Activated CD8-positive, alpha-beta T cell treated with anti-CD3 and anti-CD28 coated beads for 36 hours (primary cell): ENCODE results near the gene FCHSD2. TPM values are rescaled to one million over a fixed set of nuclear protein-coding genes. Genes with fewer than 3 reads are reported as not detected.

ENCODE experiments used
- ATAC-seq: fragments of 200-7000 bp; cut with Tn5 transposase; one replicate; pipeline ENCODE4 v1.10.0; 2021; ENCODE audit warnings: mild to moderate bottlenecking, moderate library complexity
- CTCF ChIA-PET: fragments of 350-600 bp; sonication (Branson Sonifier 250); formaldehyde crosslinking; loops from one replicate; lab custom pipeline; 2021; ENCODE audit warnings: antibody characterized with exemption; lab: Charles Lee
- POLR2A ChIA-PET: fragments of 350-600 bp; sonication (Branson Sonifier 250); formaldehyde crosslinking; loops from one replicate; lab custom pipeline; 2021; ENCODE audit warnings: antibody characterized with exemption; lab: Charles Lee
- DNase-seq: peaks from one replicate; pipeline ENCODE4 v3.0.0-alpha.2; 2020
- H3K27ac Mint-ChIP-seq: one replicate; pipeline ENCODE4 v1.8.0; 2021; ENCODE audit warnings: mild to moderate bottlenecking, mixed read lengths
- H3K27me3 Mint-ChIP-seq: one replicate; pipeline ENCODE4 v1.8.0; 2021; ENCODE audit warnings: mixed read lengths
- H3K36me3 Mint-ChIP-seq: one replicate; pipeline ENCODE4 v1.8.0; 2021; ENCODE audit warnings: low read depth, mixed read lengths
- H3K4me1 Mint-ChIP-seq: one replicate; pipeline ENCODE4 v1.8.0; 2021; ENCODE audit warnings: low read depth, mixed read lengths
- H3K4me3 Mint-ChIP-seq: one replicate; pipeline ENCODE4 v1.8.0; 2021; ENCODE audit warnings: mild to moderate bottlenecking, moderate library complexity, mixed read lengths
- H3K9me3 Mint-ChIP-seq: one replicate; pipeline ENCODE4 v1.8.0; 2021; ENCODE audit warnings: mixed read lengths
- CTCF ChIP-seq: fragments of 200-600 bp; IDR thresholded peaks from one replicate; pipeline ENCODE4 v1.8.0; 2022; ENCODE audit warnings: antibody characterized with exemption, mild to moderate bottlenecking
- intact Hi-C: fragments of 100-400 bp; cut with micrococcal nuclease; formaldehyde crosslinking; loops from one replicate; pipeline ENCODE4 v1.10.0; 2022
- total RNA-seq, 2 experiments: library from RNA; stranded (reverse); gene quantifications; one replicate each; pipeline ENCODE4 v1.2.3, GENCODE V29; 2021

FCHSD2 gene
- total RNA-seq, 2 experiments from 2014 or later: 23.6 to 24.8 TPM

GRCh38 chr11:72844356-72844755 lies 297.8 kb downstream of the FCHSD2 start:
- ATAC-seq (no peak), DNase-seq (no peak)
- no peak for TF ChIP-seq CTCF
- POLR2A ChIA-PET: no interaction called here
- Mint-ChIP-seq H3K27me3 (no peaks in the 10 kb centered on the region), H3K27ac (no peak overlapping the region), H3K36me3 (peaks cover 1% of the 10 kb centered on the region), H3K4me1 (peaks cover 2% of the 10 kb centered on the region), H3K9me3 (no peaks in the 10 kb centered on the region), H3K4me3 (no peak overlapping the region)
- intact Hi-C loops: no loop called here
- CTCF ChIA-PET: interaction anchor here (0.7 to 3.8 kb wide), 4 partner anchors 15 to 334 kb away, joined by 3 to 19 read pairs (median 4); no protein-coding TSS in a partner anchor

- no peaks in the 10 kb centered on the region for H3K4me1 Mint-ChIP-seq
- ATAC-seq (no peak), DNase-seq (no peak)
- no peaks in the 10 kb centered on the region for H3K27me3 Mint-ChIP-seq
- TF ChIP-seq CTCF: no peak
- H3K9me3 Mint-ChIP-seq: no peaks in the 10 kb centered on the region
- POLR2A ChIA-PET: no interaction called here
- no peak overlapping the region for H3K4me3 Mint-ChIP-seq
- H3K27ac Mint-ChIP-seq: no peak overlapping the region
- intact Hi-C loops: no loop called here
- H3K36me3 Mint-ChIP-seq: peaks cover 4% of the 10 kb centered on the region
- CTCF ChIA-PET: no interaction called here
These were observed 299.3 kb downstream of the FCHSD2 start for GRCh38 chr11:72842653-72843330.

DNA sequence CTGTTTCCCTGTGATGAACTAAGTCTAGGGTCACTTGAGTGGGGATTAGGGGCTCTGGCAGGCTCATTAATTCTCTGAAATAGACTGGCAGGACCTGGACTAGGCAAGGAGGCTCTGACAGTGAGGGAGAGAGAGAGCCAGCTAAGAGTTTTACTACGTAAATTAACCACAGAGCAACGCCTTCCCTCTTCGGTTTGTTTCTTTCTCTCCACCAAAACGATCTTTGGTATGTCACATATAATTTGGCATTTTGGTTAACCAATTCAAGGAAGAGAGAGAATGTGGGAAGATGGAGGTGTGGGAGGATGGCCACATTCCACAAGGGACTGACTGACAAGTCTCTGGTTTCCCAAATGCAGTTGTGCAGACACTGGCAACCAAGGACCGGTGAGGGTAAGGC lies 300.0 kb downstream of the FCHSD2 start:
- POLR2A ChIA-PET: interaction anchor here (1.9 kb wide), 1 partner anchor 10 kb away, joined by 7 read pairs; no protein-coding TSS in a partner anchor
- intact Hi-C loops: no loop called here
- DNase-seq (no peak), ATAC-seq (no peak)
- Mint-ChIP-seq H3K4me1 (no peaks in the 10 kb centered on the region), H3K9me3 (no peaks in the 10 kb centered on the region), H3K4me3 (no peak overlapping the region), H3K27me3 (no peaks in the 10 kb centered on the region), H3K27ac (no peak overlapping the region), H3K36me3 (peaks cover 4% of the 10 kb centered on the region)
- TF ChIP-seq CTCF: no peak
- CTCF ChIA-PET: interaction anchor here (1.8 to 1.9 kb wide), 2 partner anchors 117 to 119 kb away, joined by 5 to 7 read pairs; no protein-coding TSS in a partner anchor

DNA sequence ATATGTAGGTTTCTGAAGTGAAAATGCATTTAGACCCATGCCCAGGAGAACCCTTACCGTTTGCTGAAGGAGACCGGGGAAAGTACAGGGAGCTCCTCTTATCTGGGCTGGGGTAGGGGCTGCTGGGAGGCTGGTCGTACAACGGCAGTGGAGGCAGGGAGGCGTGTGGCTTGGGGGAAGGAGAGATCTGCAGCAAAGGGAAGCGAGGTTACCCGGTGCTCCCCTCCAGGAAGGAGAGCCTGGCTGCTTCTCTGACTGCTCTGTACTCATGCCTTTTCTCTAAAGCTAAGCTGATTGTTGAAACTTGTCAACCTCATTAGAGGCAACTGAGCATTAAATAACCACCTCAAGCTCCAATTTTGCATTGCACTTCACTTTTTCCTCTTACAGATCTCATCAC lies 300.7 kb downstream of the FCHSD2 start:
- Mint-ChIP-seq H3K4me3 (no peak overlapping the region), H3K4me1 (no peaks in the 10 kb centered on the region), H3K27ac (no peak overlapping the region), H3K27me3 (no peaks in the 10 kb centered on the region), H3K9me3 (no peaks in the 10 kb centered on the region), H3K36me3 (peaks cover 4% of the 10 kb centered on the region)
- POLR2A ChIA-PET: interaction anchor here (0.8 to 1.9 kb wide), 3 partner anchors 10 to 105 kb away, joined by 3 to 7 read pairs (median 3); no protein-coding TSS in a partner anchor
- intact Hi-C loops: no loop called here
- ATAC-seq: no peak
- DNase-seq: no peak
- CTCF ChIA-PET: interaction anchor here (0.8 to 1.9 kb wide), 8 partner anchors 9 to 448 kb away, joined by 3 to 12 read pairs (median 5); no protein-coding TSS in a partner anchor
- TF ChIP-seq CTCF: no peak

DNA sequence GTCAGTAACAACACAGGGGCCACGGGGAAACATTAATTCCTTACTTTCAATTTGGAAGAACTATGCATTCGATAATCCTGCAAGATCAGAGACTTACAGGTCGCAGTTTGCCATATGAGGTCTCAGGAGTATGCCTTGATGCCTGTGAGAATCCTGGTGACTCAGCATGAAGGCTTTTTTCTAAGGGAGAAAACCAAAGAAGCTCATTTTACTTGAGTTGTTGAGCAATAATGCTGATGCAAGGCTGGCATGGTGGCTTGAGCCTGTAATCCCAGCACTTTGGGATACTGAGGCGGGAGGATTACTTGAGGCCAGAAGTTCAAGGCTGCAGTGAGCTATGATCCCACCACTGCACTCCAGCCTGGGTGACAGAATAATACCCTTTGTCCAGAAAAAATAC lies 301.3 kb downstream of the FCHSD2 start:
- DNase-seq (no peak), ATAC-seq (no peak)
- intact Hi-C loops: no loop called here
- Mint-ChIP-seq H3K9me3 (no peaks in the 10 kb centered on the region), H3K27me3 (no peaks in the 10 kb centered on the region), H3K4me1 (no peaks in the 10 kb centered on the region), H3K4me3 (no peak overlapping the region), H3K27ac (no peak overlapping the region), H3K36me3 (peaks cover 4% of the 10 kb centered on the region)
- no peak for TF ChIP-seq CTCF
- ChIA-PET CTCF (interaction anchor here (0.8 to 1.9 kb wide), 8 partner anchors 9 to 449 kb away, joined by 3 to 12 read pairs (median 5); no protein-coding TSS in a partner anchor), POLR2A (interaction anchor here (0.8 to 1.9 kb wide), 3 partner anchors 9 to 104 kb away, joined by 3 to 7 read pairs (median 3); no protein-coding TSS in a partner anchor)
